Kidney (tissue), 14 donors: ENCODE results near the gene STAT5B. TPM values are rescaled to one million over a fixed set of nuclear protein-coding genes. Genes with fewer than 3 reads are reported as not detected.

ENCODE experiments used
- DNase-seq, 5 donors: peaks; one replicate each; pipeline ENCODE4 v3.0.0-alpha.2; 2013 to 2020
- FAIRE-seq: peaks from 2 replicates; lab custom pipeline; 2012; peaks lifted over from hg19 to GRCh38; lab: Jason Lieb, UNC
- H3K27ac ChIP-seq, 2 donors: one replicate each; pipeline ENCODE4 v1.7.0; 2013; ENCODE audit warnings: low read depth in 2 of 2, low read length in 2 of 2, inconsistent platforms in 1 of 2
- H3K27me3 ChIP-seq: one replicate; pipeline ENCODE4 v1.7.1; 2013; ENCODE audit warnings: low read length, inconsistent platforms; ENCODE audit not compliant: control insufficient read depth, insufficient read depth
- H3K36me3 ChIP-seq, 3 donors: one replicate each; pipeline versions ENCODE4 v1.7.0 to v1.7.1; 2013; ENCODE audit warnings: low read length in 3 of 3, control low read depth in 1 of 3, inconsistent platforms in 1 of 3; ENCODE audit not compliant: insufficient read depth in 3 of 3, control insufficient read depth in 2 of 3
- H3K4me1 ChIP-seq, 3 donors: one replicate each; pipeline versions ENCODE4 v1.7.0 to v1.7.1; 2013; ENCODE audit warnings: low read length in 3 of 3, inconsistent platforms in 1 of 3, low read depth in 1 of 3; ENCODE audit not compliant: control insufficient read depth in 2 of 3, insufficient read depth in 2 of 3
- H3K4me3 ChIP-seq, 3 donors: one replicate each; pipeline versions ENCODE4 v1.7.0 to v1.8.1; 2013; ENCODE audit warnings: low read length in 3 of 3, control low read depth in 1 of 3, inconsistent platforms in 1 of 3
- H3K9ac ChIP-seq, 3 donors: one replicate each; pipeline versions ENCODE4 v1.7.0 to v1.7.1; 2013; ENCODE audit warnings: low read length in 3 of 3, control low read depth in 1 of 3, inconsistent platforms in 1 of 3
- H3K9me3 ChIP-seq, 3 donors: one replicate each; pipeline versions ENCODE4 v1.7.0 to v1.7.1; 2013; ENCODE audit warnings: low read length in 3 of 3, control low read depth in 1 of 3, inconsistent platforms in 1 of 3; ENCODE audit not compliant: control insufficient read depth in 2 of 3, insufficient read depth in 1 of 3
- intact Hi-C: fragments of 100-400 bp; cut with DNase I; formaldehyde crosslinking; loops from one replicate; pipeline ENCODE4 v1.11.1; 2022
- polyA plus RNA-seq: library from polyadenylated mRNA; stranded (reverse); fragments of 350-450 nt; fragmentation: Illumina TruSeq; extraction: RNeasy Lipid Tissue Mini Kit (QIAGEN cat#74804); gene quantifications from one replicate; pipeline ENCODE4 v1.2.3, GENCODE V29; 2014; ENCODE audit warnings: low read depth, low replicate concordance; ENCODE audit not compliant: insufficient read depth
- total RNA-seq: library from RNA; stranded (reverse); fragmentation: NEBNext Ultra II Directional; extraction: Animal tissue kit (Norgen Biotek cat#: 25700); gene quantifications from one replicate; pipeline ENCODE4 v1.2.1, GENCODE V29; 2021
- TF ChIP-seq, protein P1 (sequence below): IDR thresholded peaks from 3 replicates; pipeline ENCODE4 v1.5.1; 2012; ENCODE audit warnings: mild to moderate bottlenecking, moderate library complexity, borderline replicate concordance; ENCODE audit not compliant: insufficient read depth; ENCODE audit errors: extremely low read depth
- donor health status: control.
- donor health status: control.
- donor health status: control.
- donor health status: control.
- donor health status: control.
- donor health status: DM: yes; HTN: yes; CAD: no.
- donor health status: Normal renal cell carcinoma (clear cell type).

STAT5B gene
- total and polyA plus RNA-seq, 2 donors from 2014 or later: 20.4 to 68.0 TPM

DNA sequence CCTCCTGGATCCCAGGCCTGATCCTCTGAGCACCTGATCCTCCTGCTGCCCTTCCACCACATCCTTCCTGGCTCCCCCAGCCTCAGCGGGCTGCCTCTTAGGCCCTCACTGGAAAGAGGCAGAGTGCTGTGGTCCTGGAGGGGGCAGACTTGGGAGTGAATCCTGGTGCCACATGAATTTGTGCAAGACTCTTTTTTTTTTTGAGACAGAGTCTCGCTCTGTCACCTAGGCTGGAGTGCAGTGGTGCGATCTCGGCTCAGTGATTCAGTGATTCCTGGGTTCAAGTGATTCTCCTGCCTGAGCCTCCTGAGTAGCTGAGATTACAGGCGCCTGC lies 84.9 kb downstream of the STAT5B start:
- no peak for DNase-seq
- Histone ChIP-seq H3K9ac (no peak overlapping the region), H3K9me3 (no peaks in the 10 kb centered on the region), H3K36me3 (no peaks in the 10 kb centered on the region), H3K27me3 (no peaks in the 10 kb centered on the region), H3K27ac (no peak overlapping the region), H3K4me3 (no peak overlapping the region), H3K4me1 (peaks cover 0 to 13% (median 10%) of the 10 kb centered on the region in 3 donors)
- intact Hi-C loops: no loop called here
- no peak for FAIRE-seq
- TF ChIP-seq, protein P1, sequence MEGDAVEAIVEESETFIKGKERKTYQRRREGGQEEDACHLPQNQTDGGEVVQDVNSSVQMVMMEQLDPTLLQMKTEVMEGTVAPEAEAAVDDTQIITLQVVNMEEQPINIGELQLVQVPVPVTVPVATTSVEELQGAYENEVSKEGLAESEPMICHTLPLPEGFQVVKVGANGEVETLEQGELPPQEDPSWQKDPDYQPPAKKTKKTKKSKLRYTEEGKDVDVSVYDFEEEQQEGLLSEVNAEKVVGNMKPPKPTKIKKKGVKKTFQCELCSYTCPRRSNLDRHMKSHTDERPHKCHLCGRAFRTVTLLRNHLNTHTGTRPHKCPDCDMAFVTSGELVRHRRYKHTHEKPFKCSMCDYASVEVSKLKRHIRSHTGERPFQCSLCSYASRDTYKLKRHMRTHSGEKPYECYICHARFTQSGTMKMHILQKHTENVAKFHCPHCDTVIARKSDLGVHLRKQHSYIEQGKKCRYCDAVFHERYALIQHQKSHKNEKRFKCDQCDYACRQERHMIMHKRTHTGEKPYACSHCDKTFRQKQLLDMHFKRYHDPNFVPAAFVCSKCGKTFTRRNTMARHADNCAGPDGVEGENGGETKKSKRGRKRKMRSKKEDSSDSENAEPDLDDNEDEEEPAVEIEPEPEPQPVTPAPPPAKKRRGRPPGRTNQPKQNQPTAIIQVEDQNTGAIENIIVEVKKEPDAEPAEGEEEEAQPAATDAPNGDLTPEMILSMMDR: no peak

DNA sequence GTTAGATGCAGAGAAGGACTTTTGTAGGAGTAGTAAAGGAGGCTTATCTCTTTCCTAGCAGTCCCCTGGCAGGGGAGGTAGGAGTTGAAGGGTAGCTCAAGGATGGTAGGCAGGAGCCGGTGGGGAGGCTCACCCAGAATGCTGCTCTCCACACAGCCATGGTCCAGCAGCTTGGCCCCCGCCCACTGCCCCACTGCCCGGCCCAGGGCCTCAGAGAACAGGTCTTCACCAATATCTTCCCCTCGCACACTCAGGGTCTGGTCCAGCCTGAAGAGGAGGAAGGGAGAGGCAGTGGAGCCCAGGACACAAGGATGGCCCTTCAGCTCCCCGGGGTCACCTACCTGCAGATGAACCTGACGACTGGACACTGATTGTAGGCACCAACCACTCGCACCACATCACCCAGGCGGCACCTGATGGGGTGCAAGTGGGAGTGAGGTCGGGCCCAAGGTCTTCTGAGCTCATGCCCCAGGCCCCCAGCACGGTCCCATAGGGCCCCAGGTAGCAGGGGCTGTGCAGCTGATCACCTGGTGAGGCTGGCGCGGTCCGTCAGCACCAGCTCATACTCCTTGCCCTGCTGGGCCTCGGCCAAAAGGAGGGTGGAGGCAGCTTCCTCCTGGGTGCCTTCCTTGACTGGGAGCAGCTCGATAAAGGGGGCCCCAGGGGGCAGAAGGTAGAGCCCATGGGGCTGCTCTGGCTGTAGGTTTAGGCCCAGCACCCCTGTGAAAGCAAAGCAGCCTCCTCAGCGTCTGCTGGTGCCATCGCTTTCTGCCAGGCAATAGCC lies 85.5 kb downstream of the STAT5B start:
- FAIRE-seq (no peak), DNase-seq (peak in 1 of 5 donors; percentile 72)
- H3K27ac ChIP-seq: no peak overlapping the region
- H3K9me3 ChIP-seq: no peaks in the 10 kb centered on the region
- intact Hi-C loops: no loop called here
- H3K4me3 ChIP-seq: no peak overlapping the region
- no peak overlapping the region for H3K9ac ChIP-seq
- H3K4me1 ChIP-seq: peaks cover 0 to 13% (median 10%) of the 10 kb centered on the region in 3 donors
- TF ChIP-seq, protein P1: no peak
- H3K36me3 ChIP-seq: no peaks in the 10 kb centered on the region
- no peaks in the 10 kb centered on the region for H3K27me3 ChIP-seq

DNA sequence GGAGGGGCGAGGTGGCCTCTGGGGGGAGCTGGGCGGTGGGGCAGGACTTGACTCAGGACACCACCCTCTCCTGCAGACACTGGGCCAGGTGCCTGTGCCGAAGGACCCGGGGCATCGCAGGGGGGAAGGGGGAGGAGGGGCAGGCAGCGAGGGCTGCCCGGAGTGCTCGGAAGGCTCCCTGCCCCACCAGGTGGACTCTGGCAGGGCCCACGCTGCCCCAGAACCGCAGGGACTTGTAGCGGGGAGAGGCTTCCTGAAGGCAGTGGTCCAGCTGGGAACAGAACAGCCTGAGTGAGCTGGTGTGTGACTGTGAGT lies 86.6 kb downstream of the STAT5B start:
- intact Hi-C loops: no loop called here
- Histone ChIP-seq H3K27ac (no peak overlapping the region), H3K9ac (no peak overlapping the region), H3K9me3 (no peaks in the 10 kb centered on the region), H3K27me3 (no peaks in the 10 kb centered on the region), H3K36me3 (no peaks in the 10 kb centered on the region), H3K4me3 (no peak overlapping the region), H3K4me1 (peaks cover 0 to 14% (median 10%) of the 10 kb centered on the region in 3 donors)
- DNase-seq (no peak), FAIRE-seq (no peak)
- TF ChIP-seq, protein P1: no peak
